H9 (cell line): ENCODE data around the gene MAP3K20. TPM values are rescaled to one million over a fixed set of nuclear protein-coding genes. Genes with fewer than 3 reads are reported as not detected.
A peak's percentile ranks its signal among the peaks of the same experiment; 100 is the strongest.

Source experiments
- DNase-seq: peaks from one replicate; pipeline ENCODE4 v3.0.0-alpha.2; 2017
- H2AFZ ChIP-seq: one replicate; pipeline ENCODE4 v1.6.1; 2013; ENCODE audit warnings: mild to moderate bottlenecking, low read length, control low read depth, moderate library complexity
- H2AK5ac ChIP-seq: 2 replicates; pipeline ENCODE4 v1.6.1; 2013; ENCODE audit warnings: low read length, control low read depth, mixed read lengths; ENCODE audit not compliant: insufficient read length
- H2BK120ac ChIP-seq: one replicate; pipeline ENCODE4 v1.6.1; 2013; ENCODE audit warnings: low read depth, mild to moderate bottlenecking, low read length, control low read depth, inconsistent platforms; ENCODE audit not compliant: poor library complexity, severe bottlenecking
- H2BK12ac ChIP-seq: 2 replicates; pipeline ENCODE4 v1.6.1; 2013; ENCODE audit warnings: low read length, control low read depth, mixed read lengths, low read depth; ENCODE audit not compliant: insufficient read length
- H2BK15ac ChIP-seq: 2 replicates; pipeline ENCODE4 v1.6.1; 2013; ENCODE audit warnings: low read depth, low read length, control low read depth
- H2BK20ac ChIP-seq: one replicate; pipeline ENCODE4 v1.6.1; 2013; ENCODE audit warnings: low read depth, mild to moderate bottlenecking, low read length, control low read depth, inconsistent platforms; ENCODE audit not compliant: poor library complexity, severe bottlenecking
- H2BK5ac ChIP-seq: 2 replicates; pipeline ENCODE4 v1.6.1; 2013; ENCODE audit warnings: low read length, control low read depth, mixed read lengths; ENCODE audit not compliant: insufficient read length
- H3K14ac ChIP-seq: 2 replicates; pipeline ENCODE4 v1.6.1; 2013; ENCODE audit warnings: low read length, control low read depth; ENCODE audit not compliant: insufficient read depth
- H3K18ac ChIP-seq: 2 replicates; pipeline ENCODE4 v1.6.1; 2013; ENCODE audit warnings: low read depth, mild to moderate bottlenecking, mixed read lengths, low read length, control low read depth; ENCODE audit not compliant: insufficient read length
- H3K23ac ChIP-seq: 2 replicates; pipeline ENCODE4 v1.6.1; 2013; ENCODE audit warnings: low read length, control low read depth, mixed read lengths, low read depth; ENCODE audit not compliant: insufficient read length
- H3K23me2 ChIP-seq: 2 replicates; pipeline ENCODE4 v1.6.1; 2013; ENCODE audit warnings: low read depth, mild to moderate bottlenecking, mixed read lengths, low read length, control low read depth; ENCODE audit not compliant: insufficient read length, poor library complexity, severe bottlenecking
- H3K27ac ChIP-seq: 2 replicates; pipeline ENCODE4 v1.5.1; 2013; ENCODE audit warnings: low read length, control low read depth, mixed read lengths, low read depth; ENCODE audit not compliant: insufficient read length
- H3K27me3 ChIP-seq: 2 replicates; pipeline ENCODE4 v1.6.1; 2013; ENCODE audit warnings: low read length, control low read depth, inconsistent platforms; ENCODE audit not compliant: insufficient read depth
- H3K4ac ChIP-seq: 2 replicates; pipeline ENCODE4 v1.6.1; 2013; ENCODE audit warnings: low read depth, mild to moderate bottlenecking, control low read depth, inconsistent platforms, low read length, moderate library complexity
- H3K4me1 ChIP-seq: 2 replicates; pipeline ENCODE4 v1.6.1; 2013; ENCODE audit warnings: low read length, control low read depth, inconsistent platforms; ENCODE audit not compliant: insufficient read depth
- H3K4me2 ChIP-seq: 2 replicates; pipeline ENCODE4 v1.6.1; 2013; ENCODE audit warnings: low read length, control low read depth, mixed read lengths; ENCODE audit not compliant: insufficient read length, insufficient read depth
- H3K56ac ChIP-seq: 2 replicates; pipeline ENCODE4 v1.6.1; 2013; ENCODE audit warnings: low read depth, mild to moderate bottlenecking, mixed read lengths, low read length, control low read depth; ENCODE audit not compliant: insufficient read length
- H3K79me1 ChIP-seq: 2 replicates; pipeline ENCODE4 v1.6.1; 2013; ENCODE audit warnings: low read depth, mild to moderate bottlenecking, moderate library complexity, low read length, control low read depth, inconsistent platforms; ENCODE audit not compliant: insufficient read depth, poor library complexity, severe bottlenecking
- H3K79me2 ChIP-seq: 2 replicates; pipeline ENCODE4 v1.6.1; 2013; ENCODE audit warnings: low read length, control low read depth, inconsistent platforms; ENCODE audit not compliant: insufficient read depth
- H3K9ac ChIP-seq: 2 replicates; pipeline ENCODE4 v1.6.1; 2013; ENCODE audit warnings: low read length, control low read depth, mixed read lengths; ENCODE audit not compliant: insufficient read length; ENCODE audit errors: extremely low read depth
- H3K9me3 ChIP-seq: one replicate; pipeline ENCODE4 v1.6.1; 2013; ENCODE audit warnings: low read depth, low read length, inconsistent platforms; ENCODE audit not compliant: control insufficient read depth
- H3T11ph ChIP-seq: one replicate; pipeline ENCODE4 v1.6.1; 2013; ENCODE audit warnings: mild to moderate bottlenecking, low read length, control low read depth, inconsistent platforms
- H4K20me1 ChIP-seq: one replicate; pipeline ENCODE4 v1.6.1; 2013; ENCODE audit not compliant: control insufficient read depth, insufficient read length, insufficient read depth
- H4K5ac ChIP-seq: 2 replicates; pipeline ENCODE4 v1.6.1; 2013; ENCODE audit warnings: low read depth, mild to moderate bottlenecking, mixed read lengths, low read length, control low read depth; ENCODE audit not compliant: insufficient read length
- H4K8ac ChIP-seq: replicated peaks from 2 replicates; pipeline ENCODE4 v1.6.1; 2013; ENCODE audit warnings: low read length, control low read depth, mixed read lengths, low read depth; ENCODE audit not compliant: insufficient read length
- H4K91ac ChIP-seq: 2 replicates; pipeline ENCODE4 v1.6.1; 2013; ENCODE audit warnings: low read depth, mild to moderate bottlenecking, moderate library complexity, mixed read lengths, low read length, control low read depth; ENCODE audit not compliant: insufficient read length
- H3K27ac Mint-ChIP-seq, 3 experiments: 2 replicates in 2 of 3; 3 replicates in 1 of 3; pipeline ENCODE4 v1.8.0; 2020 to 2021; ENCODE audit warnings: mixed read lengths in 3 of 3, mild to moderate bottlenecking in 1 of 3, moderate library complexity in 1 of 3
- H3K27me3 Mint-ChIP-seq: 2 replicates; pipeline ENCODE4 v1.8.0; 2021; ENCODE audit warnings: low read depth, mild to moderate bottlenecking, moderate library complexity, mixed read lengths
- H3K36me3 Mint-ChIP-seq, 3 experiments: 2 replicates in 2 of 3; 3 replicates in 1 of 3; pipeline ENCODE4 v1.8.0; 2020 to 2021; ENCODE audit warnings: low read depth in 3 of 3, mixed read lengths in 3 of 3; ENCODE audit not compliant: insufficient read depth in 1 of 3
- H3K4me1 Mint-ChIP-seq, 2 experiments: 2 replicates each; pipeline ENCODE4 v1.8.0; 2020; ENCODE audit warnings: mixed read lengths in 2 of 2
- H3K4me3 Mint-ChIP-seq, 2 experiments: 2 replicates in 1 of 2; 3 replicates in 1 of 2; pipeline ENCODE4 v1.8.0; 2020 to 2021; ENCODE audit warnings: mild to moderate bottlenecking in 2 of 2, mixed read lengths in 2 of 2, moderate library complexity in 1 of 2
- H3K9me3 Mint-ChIP-seq, 2 experiments: 2 replicates in 1 of 2; 3 replicates in 1 of 2; pipeline ENCODE4 v1.8.0; 2020; ENCODE audit warnings: mild to moderate bottlenecking in 2 of 2, mixed read lengths in 2 of 2, moderate library complexity in 1 of 2
- WGBS: extraction: QIAGEN DNeasy Blood & Tissue Kit; methylation state at CpG from one replicate; pipeline ENCODE4 v1.1.7; 2013; ENCODE audit warnings: missing lambda C conversion rate, low lambda C conversion rate, mixed read lengths; ENCODE audit not compliant: insufficient read length; ENCODE audit errors: extremely low coverage; 5-methylcytosine and 5-hydroxymethylcytosine counted together
- total RNA-seq: library from RNA; stranded (reverse); gene quantifications from 2 replicates; pipeline ENCODE4 v1.2.1, GENCODE V29; 2021
- TF ChIP-seq, protein P1 (sequence below): fragments of 200-600 bp; sonication (generic); conservative IDR thresholded peaks from 3 replicates; pipeline ENCODE4 v1.8.0; 2021; ENCODE audit warnings: antibody characterized with exemption, mild to moderate bottlenecking

Gene MAP3K20
- total RNA-seq, 1 experiment from 2014 or later = 8.7 TPM

DNA sequence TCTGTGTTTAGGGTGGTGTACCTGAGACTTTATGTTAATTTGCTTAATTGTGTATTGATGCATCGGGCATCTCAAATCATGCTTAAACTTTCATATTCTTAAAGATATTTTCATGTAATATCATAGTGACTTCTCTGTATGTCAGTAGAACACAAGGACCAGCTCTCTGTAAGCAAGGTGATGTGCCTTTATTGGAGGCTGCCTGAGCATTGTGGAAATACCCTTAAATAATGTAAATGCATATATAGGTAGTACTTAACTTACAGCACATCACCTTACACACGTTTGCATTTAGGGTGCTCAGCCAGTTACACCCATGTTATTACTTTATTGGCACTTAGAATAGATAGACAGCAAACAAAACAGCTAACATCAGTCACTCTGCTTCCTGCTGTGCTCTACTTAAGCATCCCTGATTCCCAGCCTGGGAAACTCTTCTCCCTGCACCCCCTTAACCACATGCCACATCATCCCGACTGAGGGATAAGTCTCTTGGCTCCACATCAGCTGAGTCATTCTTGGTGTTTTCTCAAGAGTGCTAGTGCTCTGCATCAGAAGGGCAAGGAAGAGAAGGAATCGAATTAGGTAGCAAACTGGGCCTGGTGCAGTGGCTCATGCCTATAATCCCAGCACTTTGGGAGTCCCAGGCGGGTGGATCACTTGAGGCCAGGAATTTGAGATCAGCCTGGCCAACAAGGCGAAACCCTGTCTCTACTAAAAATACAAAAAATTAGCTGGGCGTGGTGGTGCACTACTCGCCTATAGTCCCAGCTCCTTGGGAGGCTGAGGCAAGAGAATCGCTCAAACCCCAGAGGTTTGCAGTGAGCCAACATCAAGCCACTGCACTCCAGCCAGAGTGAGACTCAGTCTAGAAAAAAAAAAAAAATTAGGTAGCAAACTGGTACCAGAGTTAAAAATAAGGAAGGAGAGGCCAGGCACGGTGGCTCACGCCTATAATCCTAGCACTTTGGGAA is 108.7 kb downstream of the MAP3K20 start:
- Histone ChIP-seq H3K18ac (no peak overlapping the region), H3K56ac (no peak overlapping the region), H2BK20ac (no peak overlapping the region), H4K20me1 (no peaks in the 10 kb centered on the region), H3K79me1 (no peaks in the 10 kb centered on the region), H4K8ac (no peak overlapping the region), H2BK12ac (no peak overlapping the region), H3K4ac (no peak overlapping the region), H2AK5ac (no peak overlapping the region), H3K4me2 (no peak overlapping the region), H3K27ac (no peak overlapping the region), H3K23me2 (no peaks in the 10 kb centered on the region), H3K23ac (no peak overlapping the region), H3K9me3 (no peaks in the 10 kb centered on the region), H3T11ph (no peak overlapping the region), H2BK120ac (no peak overlapping the region), H2AFZ (no peak overlapping the region), H4K91ac (no peak overlapping the region), H3K9ac (no peak overlapping the region), H2BK15ac (no peak overlapping the region), H3K14ac (no peak overlapping the region), H3K4me1 (peaks cover 5% of the 10 kb centered on the region; the same call in 1 of the 2 replicates), H2BK5ac (no peak overlapping the region), H4K5ac (no peak overlapping the region), H3K27me3 (no peaks in the 10 kb centered on the region), H3K79me2 (no peaks in the 10 kb centered on the region)
- peaks cover 9 to 22% of the 10 kb centered on the region in 2 experiments for H3K4me1 Mint-ChIP-seq
- TF ChIP-seq, protein P1, sequence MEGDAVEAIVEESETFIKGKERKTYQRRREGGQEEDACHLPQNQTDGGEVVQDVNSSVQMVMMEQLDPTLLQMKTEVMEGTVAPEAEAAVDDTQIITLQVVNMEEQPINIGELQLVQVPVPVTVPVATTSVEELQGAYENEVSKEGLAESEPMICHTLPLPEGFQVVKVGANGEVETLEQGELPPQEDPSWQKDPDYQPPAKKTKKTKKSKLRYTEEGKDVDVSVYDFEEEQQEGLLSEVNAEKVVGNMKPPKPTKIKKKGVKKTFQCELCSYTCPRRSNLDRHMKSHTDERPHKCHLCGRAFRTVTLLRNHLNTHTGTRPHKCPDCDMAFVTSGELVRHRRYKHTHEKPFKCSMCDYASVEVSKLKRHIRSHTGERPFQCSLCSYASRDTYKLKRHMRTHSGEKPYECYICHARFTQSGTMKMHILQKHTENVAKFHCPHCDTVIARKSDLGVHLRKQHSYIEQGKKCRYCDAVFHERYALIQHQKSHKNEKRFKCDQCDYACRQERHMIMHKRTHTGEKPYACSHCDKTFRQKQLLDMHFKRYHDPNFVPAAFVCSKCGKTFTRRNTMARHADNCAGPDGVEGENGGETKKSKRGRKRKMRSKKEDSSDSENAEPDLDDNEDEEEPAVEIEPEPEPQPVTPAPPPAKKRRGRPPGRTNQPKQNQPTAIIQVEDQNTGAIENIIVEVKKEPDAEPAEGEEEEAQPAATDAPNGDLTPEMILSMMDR = no peak
- no peaks in the 10 kb centered on the region for H3K27me3 Mint-ChIP-seq
- peaks cover 0 to 6% of the 10 kb centered on the region in 2 experiments; a peak in 3 of 5 replicates for H3K9me3 Mint-ChIP-seq
- no peak overlapping the region for H3K4me3 Mint-ChIP-seq
- peak overlapping the region; percentile 0 to 96 (median 17) for H3K27ac Mint-ChIP-seq
- H3K36me3 Mint-ChIP-seq = peaks cover 0 to 4% (median 0%) of the 10 kb centered on the region in 3 experiments; a peak in 4 of 7 replicates
- DNase-seq = peak; percentile 59
- no CpG with 5 or more reads among the region's 11 CpGs for WGBS
